Neural cell (in vitro differentiated cells): ENCODE measurements around the gene EPOP. TPM values are rescaled to one million over a fixed set of nuclear protein-coding genes. Genes with fewer than 3 reads are reported as not detected.

ENCODE experiments used
- H2AFZ ChIP-seq: fragments of 200-600, 300-800 bp; sonication (generic), shearing (Covaris generic); 2 replicates; pipeline ENCODE4 v1.6.0; 2014; ENCODE audit warnings: low read depth, mild to moderate bottlenecking, antibody characterized with exemption, low read length, moderate library complexity
- H3F3A ChIP-seq: fragments of 200-600 bp; shearing (Covaris generic); 2 replicates; pipeline ENCODE4 v1.6.1; 2016; ENCODE audit warnings: mild to moderate bottlenecking, moderate library complexity, mixed read lengths, antibody characterized with exemption, low read length; ENCODE audit not compliant: insufficient read depth, poor library complexity, severe bottlenecking
- H3K27ac ChIP-seq: fragments of 200-600, 300-800 bp; sonication (generic), shearing (Covaris generic); 2 replicates; pipeline ENCODE4 v1.5.1; 2014; ENCODE audit warnings: mild to moderate bottlenecking, low read length, moderate library complexity
- H3K27me3 ChIP-seq: fragments of 300-800, 200-600 bp; sonication (generic), shearing (Covaris generic); 2 replicates; pipeline ENCODE4 v1.6.0; 2014; ENCODE audit warnings: mild to moderate bottlenecking, low read depth, low read length, moderate library complexity; ENCODE audit not compliant: insufficient read depth
- H3K36me3 ChIP-seq: fragments of 300-800, 200-600 bp; sonication (generic), shearing (Covaris generic); 2 replicates; pipeline ENCODE4 v1.5.1; 2014; ENCODE audit warnings: mild to moderate bottlenecking, antibody characterized with exemption, low read length, moderate library complexity; ENCODE audit not compliant: insufficient read depth
- H3K4me2 ChIP-seq: fragments of 300-800, 200-600 bp; sonication (generic), shearing (Covaris generic); 2 replicates; pipeline ENCODE4 v1.6.0; 2014; ENCODE audit warnings: mild to moderate bottlenecking, low read length
- H3K4me3 ChIP-seq: fragments of 300-800, 200-600 bp; sonication (generic), shearing (Covaris generic); 2 replicates; pipeline ENCODE4 v1.5.1; 2014; ENCODE audit warnings: mild to moderate bottlenecking, low read length, moderate library complexity
- H3K79me2 ChIP-seq: fragments of 200-600 bp; shearing (Covaris generic); replicated peaks from 2 replicates; pipeline ENCODE4 v1.6.0; 2014; ENCODE audit warnings: mild to moderate bottlenecking, low read length, moderate library complexity; ENCODE audit not compliant: insufficient read depth
- H3K9ac ChIP-seq: fragments of 300-800, 200-600 bp; sonication (generic), shearing (Covaris generic); 2 replicates; pipeline ENCODE4 v1.6.1; 2016; ENCODE audit warnings: mild to moderate bottlenecking, low read length, mixed read lengths
- H3K9me2 ChIP-seq: fragments of 200-600 bp; shearing (Covaris generic); 2 replicates; pipeline ENCODE4 v1.6.1; 2016; ENCODE audit warnings: mild to moderate bottlenecking, low read length, mixed read lengths; ENCODE audit not compliant: insufficient read depth
- H3K9me3 ChIP-seq: fragments of 200-600, 300-800 bp; sonication (generic), shearing (Covaris generic); 2 replicates; pipeline ENCODE4 v1.6.1; 2016; ENCODE audit warnings: mild to moderate bottlenecking, mixed run types, low read length, moderate library complexity, mixed read lengths
- H4K20me1 ChIP-seq: fragments of 200-600 bp; shearing (Covaris generic); 2 replicates; pipeline ENCODE4 v1.6.1; 2016; ENCODE audit warnings: mild to moderate bottlenecking, mixed run types; ENCODE audit not compliant: insufficient read depth
- EP300 ChIP-seq: fragments of 450-650 bp; conservative IDR thresholded peaks from 2 replicates; pipeline ENCODE4 v1.6.1; 2014; ENCODE audit warnings: antibody characterized with exemption, mild to moderate bottlenecking, moderate library complexity; ENCODE audit not compliant: poor library complexity, severe bottlenecking
- EZH2 ChIP-seq: fragments of 200-600, 300-800 bp; shearing (Covaris generic), sonication (generic); IDR thresholded peaks from 2 replicates; pipeline ENCODE4 v1.6.1; 2014; ENCODE audit warnings: antibody characterized with exemption, low read length, borderline replicate concordance, mild to moderate bottlenecking; ENCODE audit not compliant: insufficient read depth, poor library complexity, severe bottlenecking
- MXI1 ChIP-seq: fragments of 450-650 bp; conservative IDR thresholded peaks from 2 replicates; pipeline ENCODE4 v1.6.1; 2014; ENCODE audit warnings: antibody characterized with exemption, mild to moderate bottlenecking; ENCODE audit not compliant: poor library complexity, severe bottlenecking
- POLR2AphosphoS5 ChIP-seq: IDR thresholded peaks from 2 replicates; pipeline ENCODE4 v1.6.1; 2012
- RAD21 ChIP-seq: fragments of 450-650 bp; conservative IDR thresholded peaks from 2 replicates; pipeline ENCODE4 v1.6.1; 2014; ENCODE audit warnings: antibody characterized with exemption, mild to moderate bottlenecking, moderate library complexity
- SMC3 ChIP-seq: fragments of 450-650 bp; conservative IDR thresholded peaks from 2 replicates; pipeline ENCODE4 v1.6.1; 2014; ENCODE audit warnings: antibody characterized with exemption, mild to moderate bottlenecking, moderate library complexity; ENCODE audit not compliant: poor library complexity
- TAF1 ChIP-seq: IDR thresholded peaks from 2 replicates; pipeline ENCODE4 v1.6.1; 2012; ENCODE audit warnings: low read depth
- polyA plus RNA-seq: library from polyadenylated mRNA; depleted of rRNA; stranded (reverse); fragments of >200 nt; gene quantifications from 2 replicates; pipeline ENCODE4 v1.2.3, GENCODE V29; 2014
- TF ChIP-seq, protein P1 (sequence below): IDR thresholded peaks from 2 replicates; pipeline ENCODE4 v1.6.1; 2012; ENCODE audit warnings: borderline replicate concordance
- TF ChIP-seq, protein P2 (sequence below): fragments of 450-650 bp; IDR thresholded peaks from 2 replicates; pipeline ENCODE4 v1.5.1; 2014; ENCODE audit warnings: antibody characterized with exemption, mild to moderate bottlenecking, moderate library complexity; ENCODE audit not compliant: poor library complexity, severe bottlenecking

Gene EPOP
- polyA plus RNA-seq, 1 donor from 2014 or later, result 1.1 TPM

DNA sequence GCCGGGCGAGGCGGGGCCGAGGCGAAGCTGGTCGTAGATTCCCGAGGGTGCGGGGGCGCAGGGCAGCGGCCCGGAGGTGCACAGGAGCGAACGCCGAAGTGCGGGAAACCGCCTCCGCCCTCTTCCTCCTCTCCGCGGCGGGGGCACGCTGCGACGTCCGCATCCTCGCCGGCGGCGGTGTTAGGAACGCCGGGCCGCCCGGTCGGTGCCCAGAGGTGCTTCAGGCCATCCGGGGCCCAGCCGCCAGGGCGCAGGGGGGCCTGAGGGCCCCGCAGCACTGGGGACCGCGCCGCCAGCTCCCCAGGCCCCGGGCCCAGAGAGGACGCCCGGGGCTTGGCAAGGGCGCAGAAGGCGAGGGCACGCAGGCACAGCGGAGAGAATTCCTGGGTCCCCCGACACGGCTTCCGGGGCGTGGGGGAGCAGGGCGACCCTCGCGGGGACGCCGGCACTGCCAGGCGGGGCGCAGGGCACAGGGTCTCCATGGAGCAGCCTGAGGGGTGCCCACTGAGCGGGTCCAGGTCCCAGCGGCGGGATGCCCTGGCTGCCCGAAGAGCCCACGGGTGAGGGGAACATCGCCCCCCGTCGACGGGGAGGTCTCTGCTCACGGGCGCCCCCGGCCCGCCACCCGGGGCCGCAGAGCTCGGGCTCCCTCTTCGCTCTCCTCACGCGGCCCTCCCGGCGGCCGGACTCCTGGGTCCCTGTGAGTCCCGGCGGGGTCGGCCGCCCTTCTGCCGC is 576 bp downstream of the EPOP start:
- H3K27me3 ChIP-seq, result peaks cover 72% of the 10 kb centered on the region
- H3K9ac ChIP-seq, result peak overlapping the region; percentile 66
- no peak overlapping the region for H3K27ac ChIP-seq
- H3K9me2 ChIP-seq, result no peaks in the 10 kb centered on the region
- H3F3A ChIP-seq, result no peaks in the 10 kb centered on the region
- peak overlapping the region; percentile 74 for H3K4me3 ChIP-seq
- no peaks in the 10 kb centered on the region for H3K79me2 ChIP-seq
- no peaks in the 10 kb centered on the region for H3K9me3 ChIP-seq
- H3K36me3 ChIP-seq, result no peaks in the 10 kb centered on the region
- no peaks in the 10 kb centered on the region for H4K20me1 ChIP-seq
- peak overlapping the region; percentile 21 for H2AFZ ChIP-seq
- H3K4me2 ChIP-seq, result no peak overlapping the region
- TF ChIP-seq, protein P1, sequence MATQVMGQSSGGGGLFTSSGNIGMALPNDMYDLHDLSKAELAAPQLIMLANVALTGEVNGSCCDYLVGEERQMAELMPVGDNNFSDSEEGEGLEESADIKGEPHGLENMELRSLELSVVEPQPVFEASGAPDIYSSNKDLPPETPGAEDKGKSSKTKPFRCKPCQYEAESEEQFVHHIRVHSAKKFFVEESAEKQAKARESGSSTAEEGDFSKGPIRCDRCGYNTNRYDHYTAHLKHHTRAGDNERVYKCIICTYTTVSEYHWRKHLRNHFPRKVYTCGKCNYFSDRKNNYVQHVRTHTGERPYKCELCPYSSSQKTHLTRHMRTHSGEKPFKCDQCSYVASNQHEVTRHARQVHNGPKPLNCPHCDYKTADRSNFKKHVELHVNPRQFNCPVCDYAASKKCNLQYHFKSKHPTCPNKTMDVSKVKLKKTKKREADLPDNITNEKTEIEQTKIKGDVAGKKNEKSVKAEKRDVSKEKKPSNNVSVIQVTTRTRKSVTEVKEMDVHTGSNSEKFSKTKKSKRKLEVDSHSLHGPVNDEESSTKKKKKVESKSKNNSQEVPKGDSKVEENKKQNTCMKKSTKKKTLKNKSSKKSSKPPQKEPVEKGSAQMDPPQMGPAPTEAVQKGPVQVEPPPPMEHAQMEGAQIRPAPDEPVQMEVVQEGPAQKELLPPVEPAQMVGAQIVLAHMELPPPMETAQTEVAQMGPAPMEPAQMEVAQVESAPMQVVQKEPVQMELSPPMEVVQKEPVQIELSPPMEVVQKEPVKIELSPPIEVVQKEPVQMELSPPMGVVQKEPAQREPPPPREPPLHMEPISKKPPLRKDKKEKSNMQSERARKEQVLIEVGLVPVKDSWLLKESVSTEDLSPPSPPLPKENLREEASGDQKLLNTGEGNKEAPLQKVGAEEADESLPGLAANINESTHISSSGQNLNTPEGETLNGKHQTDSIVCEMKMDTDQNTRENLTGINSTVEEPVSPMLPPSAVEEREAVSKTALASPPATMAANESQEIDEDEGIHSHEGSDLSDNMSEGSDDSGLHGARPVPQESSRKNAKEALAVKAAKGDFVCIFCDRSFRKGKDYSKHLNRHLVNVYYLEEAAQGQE, result no peak
- TF ChIP-seq MXI1 (no peak), TAF1 (no peak), POLR2AphosphoS5 (no peak), EZH2 (peak; percentile 30), SMC3 (no peak), RAD21 (no peak), EP300 (no peak)
- TF ChIP-seq, protein P2, sequence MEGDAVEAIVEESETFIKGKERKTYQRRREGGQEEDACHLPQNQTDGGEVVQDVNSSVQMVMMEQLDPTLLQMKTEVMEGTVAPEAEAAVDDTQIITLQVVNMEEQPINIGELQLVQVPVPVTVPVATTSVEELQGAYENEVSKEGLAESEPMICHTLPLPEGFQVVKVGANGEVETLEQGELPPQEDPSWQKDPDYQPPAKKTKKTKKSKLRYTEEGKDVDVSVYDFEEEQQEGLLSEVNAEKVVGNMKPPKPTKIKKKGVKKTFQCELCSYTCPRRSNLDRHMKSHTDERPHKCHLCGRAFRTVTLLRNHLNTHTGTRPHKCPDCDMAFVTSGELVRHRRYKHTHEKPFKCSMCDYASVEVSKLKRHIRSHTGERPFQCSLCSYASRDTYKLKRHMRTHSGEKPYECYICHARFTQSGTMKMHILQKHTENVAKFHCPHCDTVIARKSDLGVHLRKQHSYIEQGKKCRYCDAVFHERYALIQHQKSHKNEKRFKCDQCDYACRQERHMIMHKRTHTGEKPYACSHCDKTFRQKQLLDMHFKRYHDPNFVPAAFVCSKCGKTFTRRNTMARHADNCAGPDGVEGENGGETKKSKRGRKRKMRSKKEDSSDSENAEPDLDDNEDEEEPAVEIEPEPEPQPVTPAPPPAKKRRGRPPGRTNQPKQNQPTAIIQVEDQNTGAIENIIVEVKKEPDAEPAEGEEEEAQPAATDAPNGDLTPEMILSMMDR, result peak; percentile 59

DNA sequence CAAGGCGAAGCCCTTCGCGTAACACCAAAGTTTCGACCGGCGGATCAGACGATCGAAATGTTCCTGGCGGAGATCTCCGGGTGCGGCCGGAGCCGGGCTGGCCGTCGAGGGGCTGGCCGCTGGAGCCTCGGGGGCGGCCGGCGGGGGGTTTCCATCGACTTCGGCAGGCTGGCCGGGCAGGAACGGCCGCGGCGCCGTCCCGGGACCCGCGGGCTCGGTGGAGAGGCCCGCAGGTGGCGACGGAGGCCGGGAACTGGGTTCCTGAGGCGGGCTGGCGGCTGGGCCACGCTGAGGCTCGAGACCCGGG is 1.1 kb downstream of the EPOP start:
- H3F3A ChIP-seq, result no peaks in the 10 kb centered on the region
- H3K9ac ChIP-seq, result no peak overlapping the region
- H3K9me3 ChIP-seq, result no peaks in the 10 kb centered on the region
- peaks cover 78% of the 10 kb centered on the region for H3K27me3 ChIP-seq
- H3K27ac ChIP-seq, result no peak overlapping the region
- H3K4me2 ChIP-seq, result no peak overlapping the region
- no peaks in the 10 kb centered on the region for H3K36me3 ChIP-seq
- TF ChIP-seq EZH2 (peak; percentile 57), EP300 (no peak), RAD21 (no peak)
- TF ChIP-seq, protein P1, result no peak
- TF ChIP-seq, protein P2, result no peak
- no peak overlapping the region for H2AFZ ChIP-seq
- H4K20me1 ChIP-seq, result no peaks in the 10 kb centered on the region
- H3K9me2 ChIP-seq, result no peaks in the 10 kb centered on the region
- no peaks in the 10 kb centered on the region for H3K79me2 ChIP-seq
- peak overlapping the region; percentile 74 for H3K4me3 ChIP-seq
